ENCODE results near the gene PORCN. TPM values are rescaled to one million over a fixed set of nuclear protein-coding genes. Genes with fewer than 3 reads are reported as not detected.
A peak's percentile ranks its signal among the peaks of the same experiment; 100 is the strongest.

Gene PORCN
- total and polyA plus RNA-seq, 2 of the 13 experiments (the other 11 are each of a cell fraction or from before 2014, with no cell fraction given) = 3.9 to 5.8 TPM

- TF ChIP-seq PHF8 (CRISPR knock-in tag; IDR thresholded peaks at IDR 0.05) (no peak), HDAC1 (CRISPR knock-in tag; IDR thresholded peaks at IDR 0.05) (peak; percentile 30; the same call in 1 of the 2 replicates), DPF2 (CRISPR knock-in tag; IDR thresholded peaks at IDR 0.05; ENCODE audit: borderline replicate concordance, low read depth) (no peak), ZNF3 (CRISPR knock-in tag; IDR thresholded peaks at IDR 0.05) (no peak), ZNF891 (CRISPR knock-in tag; IDR thresholded peaks at IDR 0.05) (no peak), HNF4A (CRISPR knock-in tag; IDR thresholded peaks at IDR 0.05) (peak; percentile 48), MTA1 (CRISPR knock-in tag; IDR thresholded peaks at IDR 0.05; ENCODE audit: borderline replicate concordance) (0 out of 2 replicates have a peak, but pooled peaks have one; percentile 25), LRRFIP1 (CRISPR knock-in tag; conservative IDR thresholded peaks at IDR 0.05) (no peak), REPIN1 (CRISPR knock-in tag; IDR thresholded peaks at IDR 0.05; ENCODE audit: borderline replicate concordance, low read depth) (no peak), ZBTB10 (CRISPR knock-in tag; IDR thresholded peaks at IDR 0.05; ENCODE audit: borderline replicate concordance) (no peak), SRY (CRISPR knock-in tag; IDR thresholded peaks at IDR 0.05) (no peak), HCFC1 (IDR thresholded peaks at IDR 0.05; ENCODE audit: low read depth, low read length) (no peak), ZNF484 (CRISPR knock-in tag; IDR thresholded peaks at IDR 0.05; ENCODE audit: borderline replicate concordance, low read depth) (no peak), THRA (CRISPR knock-in tag; IDR thresholded peaks at IDR 0.05; ENCODE audit: borderline replicate concordance) (0 out of 2 replicates have a peak, but pooled peaks have one; percentile 6), ZNF253 (CRISPR knock-in tag; IDR thresholded peaks at IDR 0.05; ENCODE audit: borderline replicate concordance) (no peak), ZNF430 (CRISPR knock-in tag; IDR thresholded peaks at IDR 0.05) (0 out of 2 replicates have a peak, but pooled peaks have one; percentile 43), ZNF672 (CRISPR knock-in tag; IDR thresholded peaks at IDR 0.05) (no peak), MAX (IDR thresholded peaks at IDR 0.05) (peak; percentile 75), NFE2L2 (IDR thresholded peaks at IDR 0.05; ENCODE audit: low read length) (no peak), MAZ (IDR thresholded peaks at IDR 0.05; ENCODE audit: borderline replicate concordance, low read depth, low read length) (no peak), MAZ (CRISPR knock-in tag; IDR thresholded peaks at IDR 0.05; ENCODE audit: low read depth) (peak; percentile 32; the same call in 1 of the 2 replicates), ZFP91 (CRISPR knock-in tag; IDR thresholded peaks at IDR 0.05; ENCODE audit: borderline replicate concordance) (no peak)
Observed at GRCh38 chrX:48470110-48470832, 38.5 kb upstream of the PORCN start, which contains the start of gene SLC38A5 (continued).

Data from HepG2 (cell line).